GM18858 (cell line): ENCODE data around the gene PTPN2.
A peak's percentile ranks its signal among the peaks of the same experiment; 100 is the strongest.

Experiments used
- ATAC-seq: cut with Tn5 transposase; IDR thresholded peaks from one replicate; pipeline ENCODE4 v1.9.1; 2021; ENCODE audit not compliant: unreplicated experiment

PTPN2 gene

DNA sequence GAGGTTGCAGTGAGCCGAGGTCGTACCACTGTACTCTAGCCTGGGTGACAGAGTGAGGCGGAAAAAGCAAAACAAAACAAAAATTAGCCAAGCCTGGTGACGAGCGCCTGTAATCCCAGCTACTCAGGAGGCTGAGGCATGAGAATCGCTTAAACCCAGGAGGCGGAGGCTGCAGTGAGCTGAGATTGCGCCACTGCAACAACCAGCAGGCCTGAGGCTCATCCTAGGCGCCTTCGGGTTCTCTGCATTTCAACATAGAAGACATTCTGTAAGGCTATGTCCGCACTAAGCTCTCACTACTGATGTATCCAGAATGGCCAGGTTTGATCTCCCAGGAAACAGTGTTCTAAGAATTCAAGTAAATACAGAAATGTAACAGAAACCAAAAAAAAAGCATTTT is 23.5 kb downstream of the PTPN2 start:
- ATAC-seq: no peak

DNA sequence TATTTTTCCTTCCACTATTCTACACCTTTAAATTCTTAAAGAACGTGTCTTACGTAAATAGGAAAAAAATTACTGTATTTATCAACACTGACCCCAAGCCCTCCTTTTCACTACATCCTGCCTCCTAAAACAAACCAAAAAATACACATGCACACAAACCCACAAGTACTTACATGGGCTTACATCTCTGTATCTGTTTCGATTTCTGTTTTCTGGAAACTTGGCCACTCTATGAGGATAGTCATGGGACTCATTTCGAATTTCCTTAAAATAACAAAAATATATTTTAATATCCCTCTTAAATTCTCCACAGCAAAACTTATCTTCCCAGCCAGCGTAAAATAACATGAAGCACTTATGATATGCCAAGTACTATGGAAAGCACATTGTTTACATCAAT is 25.0 kb downstream of the PTPN2 start:
- ATAC-seq: no peak

DNA sequence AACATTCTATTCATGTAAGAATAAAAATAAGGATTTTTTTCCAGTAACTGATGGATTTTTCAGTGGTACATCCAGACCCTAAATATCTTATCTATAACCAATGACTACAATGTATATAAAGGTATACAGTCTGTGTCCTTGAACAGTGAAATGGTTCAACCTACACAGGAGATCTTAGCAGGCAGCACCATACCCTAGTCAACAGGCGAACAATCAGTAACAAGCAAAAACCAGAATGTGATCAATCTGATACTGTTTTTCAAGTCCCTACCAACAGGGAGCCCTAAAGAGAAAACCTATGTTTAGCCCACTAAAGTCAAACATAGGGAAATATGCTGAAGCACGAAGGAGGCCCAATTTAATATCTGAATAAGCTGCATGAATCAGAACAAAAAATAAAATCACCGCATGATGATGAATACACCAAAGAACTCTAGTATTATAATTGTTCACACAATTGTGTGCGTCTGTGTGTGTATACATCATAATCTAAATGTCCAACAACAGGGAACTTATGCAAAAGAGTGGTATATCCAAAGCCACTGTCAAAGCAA is 26.0 kb downstream of the PTPN2 start:
- no peak for ATAC-seq

DNA sequence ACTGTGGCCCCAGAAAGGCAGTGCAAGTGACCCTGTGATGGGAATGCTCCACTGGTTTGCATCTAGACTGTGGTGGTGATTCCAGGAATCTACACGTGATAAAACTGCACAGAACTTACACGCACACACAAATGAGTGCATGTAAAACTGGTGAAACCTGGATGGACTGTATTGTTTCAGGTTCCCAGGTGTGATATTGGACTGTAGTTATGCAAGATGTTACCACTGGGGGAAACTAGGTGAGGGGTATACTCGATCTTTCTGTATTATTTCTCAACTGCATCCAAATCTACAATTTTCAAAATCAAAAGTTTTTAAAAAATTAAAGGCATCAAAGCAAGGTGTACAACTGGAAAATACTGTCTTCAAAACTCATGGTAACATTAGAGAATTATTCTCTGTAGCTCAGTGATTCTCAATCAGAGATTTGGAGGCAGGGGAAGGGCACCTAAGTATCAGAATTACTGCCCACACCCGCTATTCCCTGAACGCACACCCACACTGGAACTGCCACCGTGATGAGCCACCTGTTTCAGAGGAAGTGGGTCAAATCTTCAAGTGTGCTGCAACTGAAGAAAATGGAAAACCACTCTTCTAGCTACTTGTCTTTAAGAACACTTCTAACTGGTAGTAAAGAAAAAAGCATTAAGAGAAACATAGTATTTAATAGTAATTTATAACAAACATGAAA is 26.7 kb downstream of the PTPN2 start:
- ATAC-seq: no peak

DNA sequence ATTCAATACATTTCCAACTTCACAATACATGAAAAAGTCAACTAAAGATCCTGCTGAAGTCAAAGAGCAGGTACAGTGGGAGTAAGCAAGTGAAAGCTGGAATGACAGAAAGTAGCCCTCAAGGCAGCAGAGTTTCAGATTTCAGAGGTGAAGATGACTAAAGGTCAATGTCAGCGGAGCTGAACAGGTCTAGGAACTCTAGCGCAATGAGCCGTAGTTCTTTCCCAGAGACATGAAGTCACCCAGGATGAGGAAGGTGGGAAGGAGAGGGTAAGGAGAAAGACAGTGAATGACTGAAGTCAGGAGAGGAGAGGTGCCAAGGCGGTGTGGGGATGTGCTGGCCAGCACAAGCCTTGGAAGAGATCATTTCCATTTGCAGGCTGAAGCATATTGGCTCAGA is 28.1 kb downstream of the PTPN2 start:
- ATAC-seq: no peak

DNA sequence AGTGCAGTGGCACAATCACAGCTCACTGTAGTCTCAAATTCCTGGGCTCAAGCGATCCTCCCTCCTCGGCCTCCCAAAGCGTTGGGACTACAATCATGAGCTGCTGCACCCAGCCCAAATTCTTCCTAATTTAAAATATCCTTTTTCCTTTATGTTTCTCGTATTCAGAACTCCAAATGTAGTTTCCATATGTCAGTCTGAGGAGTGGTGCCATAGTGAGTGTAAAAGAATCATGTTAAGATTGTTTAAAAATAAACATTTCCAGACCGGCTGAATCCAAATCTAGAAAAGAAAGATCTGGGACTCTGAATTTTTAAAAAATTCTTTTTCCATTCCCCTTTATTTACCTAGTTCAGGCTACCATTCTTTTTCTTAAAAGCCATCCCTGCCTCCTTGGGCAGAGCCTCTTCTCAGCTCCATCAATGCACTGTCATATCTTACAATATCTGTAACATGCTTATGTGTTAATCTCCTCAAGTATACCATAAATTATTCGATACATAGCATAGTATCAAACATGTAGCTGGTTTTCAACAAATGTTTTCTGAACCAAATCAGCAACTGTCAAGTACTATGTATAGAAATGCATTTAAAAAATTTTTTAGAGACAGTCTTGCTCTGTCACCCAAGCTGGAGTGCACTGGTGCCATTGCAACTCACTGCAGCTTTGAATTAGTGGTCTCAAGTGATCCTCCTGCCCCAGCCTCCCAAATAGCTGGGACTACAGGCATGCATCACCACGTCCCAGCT is 31.3 kb downstream of the PTPN2 start:
- ATAC-seq: no peak

DNA sequence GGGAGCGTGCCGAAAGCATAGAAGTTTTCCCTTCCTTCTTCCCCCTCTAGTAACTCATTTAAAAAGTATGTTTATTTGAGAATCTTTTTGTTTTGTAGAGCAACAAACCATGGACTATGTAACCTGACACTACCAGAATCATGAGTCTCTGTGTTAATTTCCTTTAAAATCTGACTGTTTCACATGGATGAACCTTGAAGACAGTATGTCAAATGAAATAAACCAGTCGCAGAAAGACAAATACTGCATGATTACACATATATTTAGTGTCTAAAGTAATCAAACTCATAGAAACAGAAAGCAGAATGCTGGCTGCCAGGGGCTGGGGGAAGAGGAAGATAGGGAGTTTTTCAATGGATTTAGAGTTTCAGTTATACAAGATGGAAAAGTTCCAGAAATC is 32.3 kb downstream of the PTPN2 start:
- ATAC-seq: no peak

- ATAC-seq: no peak
Measured at GRCh38 chr18:12849548-12849947, 34.5 kb downstream of the PTPN2 start.

- ATAC-seq: no peak
Measured at GRCh38 chr18:12848405-12848804, 35.6 kb downstream of the PTPN2 start.

DNA sequence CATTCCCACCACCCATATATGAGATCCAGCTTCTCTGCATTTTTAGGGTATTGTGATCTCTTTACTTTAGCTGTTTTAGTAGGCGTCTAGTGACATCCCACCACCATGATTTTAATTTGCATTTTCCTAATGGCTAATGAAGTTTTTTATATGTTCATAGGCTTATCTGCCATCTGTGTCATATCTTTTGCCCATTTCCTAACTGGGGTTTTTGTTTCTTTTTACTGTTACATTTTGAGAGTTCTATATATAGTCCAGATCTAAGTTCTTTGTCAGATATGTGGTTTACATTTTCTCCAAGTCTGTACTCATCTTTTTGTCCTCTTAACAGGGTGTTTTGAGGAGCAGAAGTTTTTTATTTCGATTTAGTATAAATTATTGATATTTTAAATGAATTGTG is 39.6 kb downstream of the PTPN2 start:
- ATAC-seq: no peak

DNA sequence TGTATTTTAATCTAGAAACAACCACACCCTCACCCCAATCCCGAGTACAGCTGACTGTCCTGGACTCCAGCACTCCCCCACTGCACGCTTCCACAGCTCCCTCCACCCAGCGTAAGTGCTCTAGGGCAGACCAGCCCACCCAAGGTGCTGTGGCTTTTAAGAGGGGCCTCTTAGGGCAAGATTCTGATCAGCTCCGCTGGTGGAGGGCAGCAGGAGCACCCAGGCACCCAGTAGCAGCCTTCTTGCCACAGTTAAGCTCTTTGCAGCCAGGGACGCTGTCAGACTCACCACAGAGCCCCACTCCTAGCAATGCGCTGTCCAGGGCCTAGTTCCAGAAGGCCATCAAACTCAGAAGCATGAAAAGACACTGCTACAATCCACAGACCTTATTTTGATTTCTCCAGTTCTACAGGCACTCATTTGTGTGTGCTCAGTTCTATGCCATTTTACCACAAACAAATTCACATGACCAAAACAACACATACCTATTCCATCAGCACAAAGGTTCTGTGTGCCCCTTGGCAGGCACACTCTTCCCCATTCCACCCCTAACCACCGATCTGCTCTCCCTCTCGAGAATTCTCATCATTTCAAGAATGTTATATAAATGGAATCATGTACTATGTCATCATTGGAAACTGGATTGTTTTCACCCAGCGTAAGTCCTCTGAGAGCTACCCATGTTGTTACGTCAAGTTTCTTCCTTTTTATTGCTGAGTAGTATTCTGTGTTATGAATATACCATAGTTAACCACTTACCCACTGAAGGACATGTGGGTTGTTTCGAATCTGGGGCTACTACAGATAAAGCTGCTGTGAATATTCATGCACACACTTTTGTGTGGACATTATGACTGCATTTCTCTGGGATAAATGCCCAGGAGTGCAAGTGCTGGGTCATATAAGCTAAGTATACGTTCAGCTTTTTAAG is 40.4 kb downstream of the PTPN2 start:
- ATAC-seq: no peak

DNA sequence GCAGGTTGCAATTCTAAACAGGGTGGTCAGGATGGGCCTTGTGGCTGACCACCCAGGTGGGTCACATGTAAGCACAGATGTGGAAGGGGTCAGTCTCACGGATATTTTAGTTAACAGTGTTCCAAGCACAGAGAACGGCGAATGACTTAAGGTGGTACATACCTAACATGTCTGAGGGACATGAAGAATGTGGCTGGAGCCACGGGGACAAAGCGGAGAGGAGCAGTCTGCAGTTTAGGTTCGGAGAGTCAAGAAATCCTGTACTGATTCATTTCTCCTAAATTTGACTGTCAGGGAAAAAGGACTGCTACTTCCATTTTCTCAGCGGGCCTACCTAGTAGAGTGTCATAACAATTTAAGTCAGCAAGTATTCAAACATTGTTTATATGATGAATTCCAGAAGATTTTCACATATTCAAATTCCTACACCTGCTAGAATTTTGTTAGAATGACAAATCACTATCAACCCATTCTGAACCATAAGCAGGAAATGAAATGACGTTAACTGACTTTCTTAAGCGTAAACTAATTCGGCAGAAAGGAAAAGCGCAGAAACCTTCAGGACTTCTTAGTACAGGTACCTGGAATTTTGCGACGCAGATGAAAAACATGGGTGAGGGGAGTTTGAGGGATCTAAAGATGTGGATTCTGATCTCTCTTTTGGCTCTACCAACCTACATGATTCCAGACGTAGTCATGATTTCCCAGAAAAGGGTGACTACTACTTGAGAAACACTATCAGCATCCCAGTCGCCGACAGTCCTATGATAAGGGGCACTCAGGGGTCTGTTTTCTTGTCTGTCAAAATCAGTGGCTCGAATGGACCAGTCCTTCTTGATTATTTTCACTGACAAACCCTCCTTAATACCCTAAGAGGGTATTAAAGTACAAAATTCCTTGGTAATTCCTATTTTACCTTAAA is 41.3 kb downstream of the PTPN2 start:
- ATAC-seq: no peak

DNA sequence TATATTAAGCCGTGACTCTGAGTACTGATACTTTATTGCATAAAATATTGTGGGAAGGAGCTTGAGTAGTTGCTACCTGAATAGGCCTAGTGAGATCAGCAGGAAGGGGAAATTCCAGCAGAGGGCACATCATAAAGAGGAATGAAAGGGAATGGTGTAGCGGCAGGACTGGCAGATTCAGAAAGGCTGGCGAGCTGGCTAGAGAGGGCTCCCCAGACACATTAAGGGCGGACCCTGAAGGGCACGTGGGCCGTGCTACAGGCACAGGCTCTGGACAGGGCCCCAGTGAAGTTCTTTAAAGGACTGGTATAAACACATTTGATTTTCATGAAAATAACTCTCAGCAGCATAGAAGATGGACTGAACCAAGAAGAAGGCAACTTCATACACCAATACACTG is 43.0 kb downstream of the PTPN2 start:
- no peak for ATAC-seq

- ATAC-seq: no peak
Measured at GRCh38 chr18:12840382-12840781, 43.7 kb downstream of the PTPN2 start.

GRCh38 chr18:12839526-12840196 is 44.4 kb downstream of the PTPN2 start:
- peak; percentile 68 for ATAC-seq

GRCh38 chr18:12839057-12839525 is 44.9 kb downstream of the PTPN2 start:
- ATAC-seq: peak; percentile 34

- no peak for ATAC-seq
Measured at GRCh38 chr18:12838178-12838634, 45.8 kb downstream of the PTPN2 start.

- ATAC-seq: no peak
Measured at GRCh38 chr18:12837747-12838146, 46.3 kb downstream of the PTPN2 start.

- no peak for ATAC-seq
Measured at GRCh38 chr18:12836551-12836950, 47.5 kb downstream of the PTPN2 start.
